ENCODE data around the gene HAPSTR1. TPM values are rescaled to one million over a fixed set of nuclear protein-coding genes. Genes with fewer than 3 reads are reported as not detected.

HAPSTR1 gene
- total RNA-seq, 1 donor from 2014 or later = 53.0 TPM

GRCh38 chr16:9092978-9093344, 1.5 kb downstream of the HAPSTR1 start:
- intact Hi-C loops (cut with micrococcal nuclease) = no loop called here
- no peak for ATAC-seq
- peak; percentile 42 for DNase-seq

DNA sequence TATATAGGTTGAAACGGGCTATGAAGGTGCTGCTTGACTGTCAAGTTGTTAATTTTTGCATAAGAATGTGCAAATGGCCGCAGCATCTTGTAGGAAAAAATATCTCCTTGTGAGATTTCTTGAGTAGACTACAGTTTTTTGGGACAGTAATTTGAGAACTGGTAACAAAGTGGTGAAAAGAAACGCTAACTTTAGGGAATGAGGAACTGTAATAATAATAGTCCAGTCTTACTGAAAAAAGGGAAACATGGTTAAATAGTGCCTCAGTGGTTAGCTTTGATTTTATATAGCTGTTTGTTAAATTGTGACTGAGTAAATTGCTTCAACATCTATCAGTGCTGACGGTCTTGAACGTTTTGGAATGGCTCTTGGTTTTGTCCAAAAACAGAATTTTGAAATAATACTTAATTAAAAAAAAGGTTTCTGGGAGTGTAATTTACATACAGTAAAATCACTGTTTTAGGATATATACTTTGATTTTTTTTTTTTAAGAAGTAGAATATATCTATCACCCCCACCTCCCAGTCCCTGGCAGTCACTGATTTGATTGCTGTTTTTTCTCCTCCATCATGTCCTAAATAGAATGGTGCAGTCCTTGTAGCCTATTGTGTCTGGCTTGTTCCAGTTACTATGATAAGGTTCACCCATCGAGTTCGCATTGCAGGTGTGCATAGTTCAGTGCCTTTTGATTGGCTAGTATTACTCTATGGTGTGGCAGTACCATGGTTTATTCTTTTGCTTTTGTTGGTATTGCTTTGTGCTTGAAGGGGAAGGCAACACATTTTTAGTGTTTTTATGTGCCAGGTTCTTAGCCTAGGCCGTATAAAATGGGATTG, 2.8 kb downstream of the HAPSTR1 start:
- intact Hi-C loops (cut with micrococcal nuclease) = no loop called here
- DNase-seq (no peak), ATAC-seq (no peak)

GRCh38 chr16:9095171-9095570, 3.7 kb downstream of the HAPSTR1 start:
- no peak for DNase-seq
- intact Hi-C loops (cut with micrococcal nuclease) = no loop called here
- ATAC-seq = no peak

- ATAC-seq = no peak
- DNase-seq = no peak
- intact Hi-C loops (cut with micrococcal nuclease) = no loop called here
These were observed 4.4 kb downstream of the HAPSTR1 start for GRCh38 chr16:9095656-9096397.

GRCh38 chr16:9096416-9096952, 5.0 kb downstream of the HAPSTR1 start:
- DNase-seq (no peak), ATAC-seq (no peak)
- intact Hi-C loops (cut with micrococcal nuclease) = no loop called here

- ATAC-seq (peak; percentile 51), DNase-seq (no peak)
- intact Hi-C loops (cut with micrococcal nuclease) = no loop called here
These were observed 6.1 kb downstream of the HAPSTR1 start for GRCh38 chr16:9097266-9098219.

DNA sequence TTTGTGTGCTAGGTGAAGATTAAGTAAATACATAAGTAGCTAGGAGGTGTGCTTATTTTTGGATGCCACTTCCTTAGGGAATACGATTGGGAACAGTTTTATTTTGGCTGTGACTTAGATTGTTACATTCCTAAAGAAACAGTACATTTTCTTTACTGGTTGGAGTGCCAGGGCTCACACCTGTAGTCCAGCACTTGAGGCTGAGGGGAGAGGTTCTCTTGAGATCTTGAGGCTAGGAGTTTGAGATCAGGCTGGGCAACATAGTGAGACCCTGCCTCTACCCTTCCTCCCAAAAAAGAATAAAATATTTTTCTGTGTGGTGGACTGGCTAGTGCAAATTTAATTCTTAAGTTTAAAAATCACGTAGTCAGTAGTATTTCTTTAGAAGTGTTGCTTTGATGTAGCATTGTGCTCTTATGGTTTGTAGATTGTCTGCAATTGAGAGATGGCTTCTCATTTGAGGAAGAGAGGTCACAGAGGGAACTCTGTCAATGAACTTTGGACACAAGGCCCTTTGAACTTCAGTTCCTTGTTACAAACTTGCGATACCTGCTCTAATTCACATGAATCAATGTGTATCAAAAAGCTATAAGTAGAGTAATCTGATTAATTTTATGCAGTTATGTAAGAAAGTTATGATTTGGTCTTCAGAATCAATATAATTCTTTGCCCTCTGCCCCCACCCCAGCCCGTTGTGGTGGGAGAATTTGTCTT, 7.1 kb downstream of the HAPSTR1 start:
- intact Hi-C loops (cut with micrococcal nuclease) = no loop called here
- no peak for ATAC-seq
- no peak for DNase-seq

DNA sequence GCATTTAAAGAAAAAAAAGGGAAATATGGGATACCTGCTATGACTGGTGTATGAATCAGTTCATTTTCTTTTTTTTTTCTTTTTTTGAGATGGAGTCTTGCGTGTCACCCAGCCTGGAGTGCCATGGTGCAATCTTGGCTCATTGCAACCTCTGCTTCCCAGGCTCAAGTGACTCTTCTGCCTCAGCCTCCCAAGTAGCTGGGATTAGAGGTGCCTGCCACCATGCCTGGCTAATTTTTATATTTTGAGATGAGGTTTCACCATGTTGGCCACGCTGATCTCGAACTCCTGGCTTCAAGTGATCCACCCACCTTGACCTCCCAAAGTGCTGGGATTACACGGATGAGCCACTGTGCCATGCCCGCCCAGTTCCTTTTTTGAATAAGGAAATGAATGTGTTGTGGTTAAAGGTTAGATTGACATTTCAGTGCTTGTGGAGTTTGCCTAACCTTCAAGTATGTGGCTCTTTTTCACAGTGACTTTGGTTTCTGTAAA, 7.7 kb downstream of the HAPSTR1 start:
- no peak for DNase-seq
- intact Hi-C loops (cut with micrococcal nuclease) = no loop called here
- ATAC-seq = no peak

GRCh38 chr16:9102379-9102778, 10.9 kb downstream of the HAPSTR1 start:
- intact Hi-C loops (cut with micrococcal nuclease) = no loop called here
- ATAC-seq (no peak), DNase-seq (no peak)

GRCh38 chr16:9102943-9103342, 11.5 kb downstream of the HAPSTR1 start:
- intact Hi-C loops (cut with micrococcal nuclease) = no loop called here
- DNase-seq (no peak), ATAC-seq (no peak)

- DNase-seq (no peak), ATAC-seq (no peak)
- intact Hi-C loops (cut with micrococcal nuclease) = no loop called here
These were observed 12.1 kb downstream of the HAPSTR1 start for GRCh38 chr16:9103546-9103945.

DNA sequence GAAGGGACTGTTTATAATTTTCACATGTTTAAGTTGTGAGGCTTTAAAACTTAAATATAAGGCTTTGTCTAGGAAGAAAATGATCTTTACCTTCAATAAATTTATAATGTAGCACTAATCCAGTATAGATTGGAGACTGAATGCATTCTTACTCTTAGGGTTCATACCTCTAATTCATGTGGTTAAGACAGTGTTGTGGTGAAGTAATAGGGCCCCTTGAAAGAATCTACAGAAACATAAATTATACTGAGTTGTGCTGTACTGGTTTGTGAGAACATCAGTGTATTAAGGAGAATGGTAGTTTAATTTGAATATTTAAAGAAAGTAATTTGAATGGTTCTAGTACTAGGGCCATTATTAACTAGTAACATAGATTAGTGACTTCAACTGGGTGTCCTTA, 13.7 kb downstream of the HAPSTR1 start:
- DNase-seq (no peak), ATAC-seq (no peak)
- intact Hi-C loops (cut with micrococcal nuclease) = no loop called here

DNA sequence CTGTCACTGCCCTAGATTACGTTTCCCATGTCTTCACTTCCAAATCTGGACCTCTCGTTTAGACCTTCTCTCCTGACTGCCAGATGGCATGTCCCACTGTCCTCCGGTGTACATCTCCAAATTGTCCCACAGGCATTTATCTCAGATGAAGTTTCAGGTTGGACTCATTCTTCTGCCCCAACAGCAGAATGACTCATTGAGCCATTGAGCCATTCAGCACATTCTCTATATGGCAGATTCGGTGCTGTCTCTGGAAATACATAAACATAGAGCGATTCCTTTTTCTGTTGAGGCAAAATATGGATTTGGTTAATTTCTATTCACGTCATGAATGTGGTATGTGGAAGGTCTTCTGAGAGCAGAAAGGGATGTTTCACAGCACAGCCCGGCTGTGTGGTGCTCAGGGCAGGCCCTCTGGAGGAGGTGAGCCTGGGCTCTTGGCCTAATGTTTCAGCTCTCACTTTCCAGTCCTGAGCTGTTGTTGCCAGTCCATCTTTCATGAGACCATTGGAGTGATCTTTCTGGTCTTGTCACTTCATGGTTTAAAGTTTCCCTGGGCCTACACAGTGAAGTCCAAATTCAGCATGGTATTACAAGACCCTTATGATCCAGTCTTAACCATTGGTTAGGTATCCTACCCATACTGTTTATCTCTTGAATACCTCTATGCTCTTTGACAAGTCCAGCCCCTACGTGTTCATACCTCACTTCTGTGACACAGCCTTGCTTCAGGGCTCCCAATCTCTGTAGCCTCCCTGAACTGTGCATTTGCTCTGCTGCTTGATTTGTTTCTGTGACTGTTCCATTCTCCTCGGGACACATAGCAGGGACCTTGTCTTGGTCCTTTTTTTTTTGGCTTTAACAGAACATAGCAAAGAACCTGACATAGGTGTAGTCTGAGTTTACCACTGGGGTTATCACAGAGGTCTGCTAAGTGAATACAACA, 15.9 kb downstream of the HAPSTR1 start:
- DNase-seq = no peak
- ATAC-seq = peak; percentile 39
- intact Hi-C loops (cut with micrococcal nuclease) = no loop called here

GRCh38 chr16:9109255-9109654, 17.8 kb downstream of the HAPSTR1 start:
- intact Hi-C loops (cut with micrococcal nuclease) = no loop called here
- DNase-seq = no peak
- no peak for ATAC-seq

DNA sequence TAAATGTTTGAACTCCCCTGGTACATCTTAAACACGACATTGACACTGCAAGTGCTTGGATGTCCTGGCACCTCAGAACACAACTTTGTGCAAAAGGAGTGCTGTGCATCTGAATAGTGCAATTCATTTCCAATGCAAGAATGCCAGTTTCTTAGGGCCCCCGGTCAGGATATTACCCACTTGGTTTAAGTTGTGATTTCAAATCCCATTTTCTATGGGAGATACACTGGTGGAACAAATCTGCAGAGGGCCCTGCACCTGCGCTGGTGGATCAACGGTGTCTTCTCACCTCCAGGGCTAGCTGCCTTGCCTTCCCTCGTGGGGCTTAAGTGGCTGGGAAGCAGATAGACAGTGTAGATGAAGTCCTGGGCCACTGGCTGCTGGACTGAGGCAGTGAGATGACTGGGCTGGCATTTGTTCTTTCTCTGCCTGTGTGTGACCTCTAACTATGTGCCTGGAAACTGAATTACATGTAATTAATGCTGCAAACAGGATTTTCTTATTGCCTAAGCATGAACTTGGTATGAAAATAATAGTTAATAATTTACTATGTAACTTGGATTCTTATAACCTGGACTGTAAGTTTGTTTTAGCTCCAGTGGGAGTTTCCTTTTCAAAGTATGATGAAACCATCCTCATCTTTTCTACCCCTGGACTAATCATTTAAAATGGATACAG, 20.9 kb downstream of the HAPSTR1 start:
- peak; percentile 63 for ATAC-seq
- intact Hi-C loops (cut with micrococcal nuclease) = no loop called here
- DNase-seq = no peak

DNA sequence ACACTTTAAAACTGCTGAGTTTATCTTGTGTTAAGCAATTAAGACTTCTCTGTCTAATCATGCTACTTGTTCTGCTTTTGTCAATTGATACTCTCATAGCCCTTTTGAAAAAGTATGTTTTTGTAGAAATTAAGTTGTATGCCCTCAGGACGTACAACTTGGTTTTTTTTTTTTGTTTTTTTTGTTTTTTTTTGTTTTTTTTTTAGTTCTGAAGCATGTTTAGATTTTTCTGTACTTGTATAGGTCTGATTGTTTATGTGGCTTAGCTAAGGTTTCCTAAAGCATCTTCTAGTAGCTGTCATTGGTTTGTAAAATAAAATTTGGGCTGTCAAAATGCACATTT, 21.4 kb downstream of the HAPSTR1 start:
- no peak for DNase-seq
- intact Hi-C loops (cut with micrococcal nuclease) = no loop called here
- ATAC-seq = no peak

DNA sequence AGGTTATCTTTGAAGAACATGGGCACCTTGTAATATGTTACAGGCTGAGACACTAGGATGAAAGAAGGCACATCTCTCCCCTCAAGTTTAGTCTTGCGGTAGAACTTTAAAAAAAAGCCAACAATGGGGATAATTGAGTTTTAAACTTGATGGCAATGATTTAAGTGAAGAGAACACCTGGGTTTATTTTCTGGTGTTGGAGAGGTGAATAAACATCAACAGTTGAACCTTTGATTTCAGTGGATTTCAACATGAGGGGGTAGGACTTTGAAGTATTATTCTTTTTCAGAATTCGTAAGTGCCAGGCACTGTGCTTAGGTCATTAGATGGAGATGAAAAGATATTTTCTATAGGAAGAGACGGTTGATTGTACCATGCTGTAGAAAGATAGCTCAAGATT, 22.3 kb downstream of the HAPSTR1 start:
- ATAC-seq (no peak), DNase-seq (no peak)
- intact Hi-C loops (cut with micrococcal nuclease) = no loop called here

Data from left ventricle myocardium superior (tissue), 1 donor.